HG03571 (cell line): ENCODE results near the gene GRK4.
"Not testable (repeated sequence)": the region's sequence is repeated elsewhere in the genome, so short reads cannot be mapped to it uniquely, and the experiment has no call there.

Source experiments
- ATAC-seq: cut with Tn5 transposase; IDR thresholded peaks from one replicate; pipeline ENCODE4 v1.9.1; 2021; ENCODE audit not compliant: unreplicated experiment

GRK4 gene

DNA sequence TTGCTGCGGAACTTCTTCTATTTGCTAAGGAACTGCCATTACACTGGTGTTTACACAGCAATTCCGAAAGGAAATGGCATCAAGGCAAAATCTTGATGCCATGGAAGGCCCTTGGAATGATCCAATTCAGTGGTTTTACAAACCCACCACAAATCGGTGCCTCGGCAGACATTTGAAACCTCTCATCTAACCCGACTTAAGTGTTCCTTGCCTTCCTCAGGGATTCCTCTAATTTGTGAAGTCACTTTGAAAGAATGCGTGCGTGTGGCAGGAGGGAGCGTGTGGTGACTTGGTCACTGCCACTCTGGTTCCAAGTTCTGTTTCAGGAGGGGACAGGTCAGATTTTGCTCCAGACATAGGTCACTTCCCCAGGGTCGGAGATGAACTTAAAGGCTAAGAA lies 4.9 kb upstream of the GRK4 start:
- ATAC-seq: no peak

- ATAC-seq: not testable (repeated sequence)
Observed at GRCh38 chr4:2960450-2960849, 2.9 kb upstream of the GRK4 start.

DNA sequence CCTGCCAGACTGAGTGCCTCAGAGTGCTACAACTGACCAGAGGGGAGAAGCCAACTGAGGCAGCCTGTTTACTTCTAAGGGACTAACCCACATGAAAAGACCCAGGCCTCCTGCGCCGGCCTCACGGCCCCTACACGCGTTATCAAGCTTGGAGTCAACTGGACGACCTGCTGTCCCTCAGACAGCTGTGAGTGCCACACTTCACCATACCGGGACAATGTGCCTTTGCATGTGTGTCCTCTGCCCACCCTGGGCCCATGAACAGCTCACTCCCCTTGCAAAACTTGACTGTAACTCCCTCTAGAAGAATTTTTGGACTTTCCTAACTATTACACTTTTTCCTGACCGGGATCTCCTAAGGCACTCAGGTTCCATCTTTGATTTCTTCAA lies 2.0 kb upstream of the GRK4 start:
- ATAC-seq: no peak

DNA sequence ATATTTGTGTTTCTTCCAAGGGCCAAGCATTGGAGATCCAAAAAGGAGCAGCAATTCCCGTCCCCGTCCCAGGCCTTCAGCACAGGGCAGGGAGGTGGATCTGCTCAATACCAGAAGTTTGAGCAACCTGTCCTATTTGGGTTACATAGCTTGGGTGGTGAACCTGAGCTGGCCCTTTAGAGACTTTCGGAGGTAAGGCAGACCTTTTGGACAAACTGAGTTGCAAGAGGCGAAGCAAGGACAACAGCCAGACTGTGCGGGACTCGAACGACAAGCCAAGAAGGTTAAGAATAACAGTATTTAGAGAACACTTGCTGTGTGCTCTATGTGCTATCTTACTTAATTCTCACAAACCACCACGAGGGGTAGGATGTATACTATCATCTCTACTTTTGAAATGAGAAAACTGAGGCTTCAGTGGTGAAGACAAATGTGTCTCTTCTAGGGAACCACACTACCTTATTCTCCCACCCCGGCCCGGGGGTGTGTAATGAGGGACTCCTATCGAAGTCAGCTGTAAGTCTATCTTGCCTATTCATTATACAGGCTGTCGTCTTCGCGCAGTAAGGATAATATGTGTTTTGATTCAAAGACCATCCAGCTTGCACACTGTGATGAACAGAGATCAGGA lies 1.4 kb upstream of the GRK4 start:
- no peak for ATAC-seq

- peak; percentile 20 for ATAC-seq
Observed at GRCh38 chr4:2962614-2963174, 677 bp upstream of the GRK4 start.

GRCh38 chr4:2963966-2964471 lies 648 bp downstream of the GRK4 start:
- ATAC-seq: no peak

GRCh38 chr4:2964706-2965258 lies 1.4 kb downstream of the GRK4 start:
- ATAC-seq: no peak

GRCh38 chr4:2965262-2965661 lies 1.9 kb downstream of the GRK4 start:
- no peak for ATAC-seq

GRCh38 chr4:2968381-2968780 lies 5.0 kb downstream of the GRK4 start:
- no peak for ATAC-seq

GRCh38 chr4:2971275-2971674 lies 7.9 kb downstream of the GRK4 start:
- no peak for ATAC-seq

DNA sequence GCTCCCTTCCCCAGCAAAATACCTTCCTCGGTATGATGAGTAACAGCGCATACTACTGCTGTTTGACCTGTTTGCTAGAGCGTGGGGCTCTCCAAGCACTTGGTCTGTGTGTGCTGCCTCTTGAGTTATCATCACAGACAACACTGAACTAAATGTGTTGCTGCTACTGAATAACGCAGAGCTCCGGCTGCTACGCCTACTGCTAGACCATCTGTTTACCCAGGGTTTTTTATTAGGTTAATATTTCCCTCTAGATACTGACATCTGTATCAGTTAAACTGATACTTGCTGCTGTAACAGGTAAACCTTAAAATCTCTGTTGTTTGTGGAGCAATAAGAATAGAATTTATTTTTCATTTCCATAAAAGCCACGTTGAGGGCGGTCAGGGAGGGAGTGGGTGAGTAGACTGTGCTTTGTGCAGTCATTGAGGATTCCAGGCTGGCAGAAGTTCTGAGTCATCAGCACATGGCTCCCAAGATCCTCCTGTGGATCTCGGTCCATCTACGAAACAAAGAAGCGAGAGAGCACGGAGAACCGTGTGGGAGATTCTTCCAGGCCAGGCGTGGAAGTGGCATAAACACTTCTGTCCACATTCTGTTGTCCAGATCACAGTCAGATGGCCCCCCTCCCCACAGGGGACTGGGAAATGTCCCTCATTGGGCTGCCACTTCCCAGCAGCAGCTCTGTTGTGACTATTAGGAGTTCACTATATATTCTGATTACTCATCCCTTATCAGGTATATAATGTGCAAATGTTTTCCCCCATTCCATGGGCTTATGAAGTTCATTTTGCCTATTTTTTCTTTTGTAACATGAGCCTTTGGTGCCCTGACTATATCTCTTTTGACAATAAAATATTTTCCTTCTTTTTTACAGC lies 14.1 kb downstream of the GRK4 start:
- no peak for ATAC-seq

GRCh38 chr4:2981256-2981819 lies 18.0 kb downstream of the GRK4 start:
- no peak for ATAC-seq

DNA sequence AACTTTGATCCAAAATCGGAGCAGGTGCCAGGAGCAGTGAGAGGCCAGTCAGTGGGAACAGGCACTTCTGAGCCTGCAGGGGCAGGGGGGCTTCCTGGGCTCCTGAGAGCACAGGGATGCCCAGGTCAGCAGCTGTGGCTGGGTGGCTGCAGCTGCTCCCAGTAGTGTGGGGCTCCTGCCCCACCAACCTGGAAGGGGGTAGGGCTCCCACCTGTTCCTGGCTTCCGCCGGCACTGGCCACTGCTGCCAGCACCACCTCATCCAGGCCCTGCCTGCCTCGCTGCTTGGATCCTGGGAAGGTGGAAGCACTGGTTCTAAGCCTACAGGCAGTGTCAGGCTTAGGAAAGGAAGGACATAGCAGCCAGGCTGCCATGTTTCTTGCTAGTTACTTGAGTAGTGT lies 18.6 kb downstream of the GRK4 start:
- ATAC-seq: no peak

- not testable (repeated sequence) for ATAC-seq
Observed at GRCh38 chr4:2983715-2984114, 20.3 kb downstream of the GRK4 start.

DNA sequence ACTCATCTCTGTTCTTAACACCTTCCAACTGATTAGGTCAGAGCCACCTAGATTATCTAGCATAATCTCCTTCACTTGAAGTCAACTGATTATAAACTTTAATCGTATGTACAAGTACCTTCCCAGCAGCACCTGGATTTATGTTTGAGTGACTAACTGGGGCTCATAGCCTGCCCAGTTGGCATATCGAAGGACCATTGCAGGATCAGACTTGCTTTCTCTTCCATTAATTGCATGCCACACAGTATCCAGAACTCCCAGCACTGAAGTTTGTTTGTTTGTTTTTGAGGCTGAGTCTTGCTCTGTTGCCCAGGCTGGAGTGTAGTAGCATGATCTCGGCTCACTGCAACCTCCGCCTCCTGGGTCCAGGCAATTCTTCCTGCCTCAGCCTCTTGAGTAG lies 27.9 kb downstream of the GRK4 start:
- ATAC-seq: no peak

- ATAC-seq: no peak
Observed at GRCh38 chr4:2994917-2995316, 31.5 kb downstream of the GRK4 start.

DNA sequence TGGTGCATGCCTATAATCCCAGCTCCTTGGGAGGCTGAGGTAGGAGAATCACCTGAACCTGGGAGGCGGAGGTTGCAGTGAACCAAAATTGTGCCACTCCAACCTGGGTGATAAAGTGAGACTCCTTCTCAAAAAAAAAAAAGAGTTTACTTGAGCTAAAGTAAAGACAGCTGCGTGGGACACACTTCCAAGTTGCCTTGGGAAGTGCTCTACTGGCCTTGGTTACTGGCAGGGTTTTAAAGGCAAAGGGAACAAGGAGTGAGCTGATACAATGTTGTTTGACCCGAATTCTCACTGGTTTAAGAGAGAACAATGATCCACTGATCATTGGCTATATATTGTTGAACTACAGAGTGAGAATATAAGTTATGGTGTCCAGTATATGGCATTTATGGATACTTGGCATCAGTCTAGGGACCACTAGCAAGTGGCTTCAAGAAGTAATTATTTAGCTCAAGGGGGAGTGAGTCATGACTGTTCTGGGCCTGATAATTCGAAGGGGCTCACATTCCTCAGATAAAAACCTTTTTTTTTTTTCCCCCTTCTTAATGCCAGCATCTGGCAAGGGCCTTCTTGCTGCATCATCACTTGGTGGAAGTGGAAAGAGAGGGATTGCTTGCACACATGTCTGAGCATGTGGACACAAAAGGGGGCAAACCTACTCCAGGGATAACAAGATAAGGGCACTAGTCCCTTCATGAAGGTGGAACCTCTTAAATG lies 32.3 kb downstream of the GRK4 start:
- ATAC-seq: no peak

DNA sequence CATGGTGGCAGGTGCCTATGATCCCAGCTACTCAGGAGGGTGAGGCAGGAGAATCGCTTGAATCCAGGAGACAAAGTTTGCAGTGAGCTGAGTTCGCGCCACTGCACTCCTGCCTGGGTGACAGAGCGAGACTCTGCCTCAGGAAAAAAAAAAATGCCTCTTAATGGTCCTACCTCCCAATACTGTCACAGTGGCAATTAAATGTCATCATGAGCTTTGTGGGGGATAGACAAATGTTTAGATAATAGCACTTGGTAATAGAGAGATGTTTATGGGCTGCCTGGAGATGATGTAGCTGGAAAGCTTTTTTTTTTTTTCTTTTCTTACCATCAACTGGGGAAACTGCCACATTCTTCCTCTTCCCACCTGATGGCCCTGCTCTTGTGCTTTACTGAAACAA lies 33.0 kb downstream of the GRK4 start:
- ATAC-seq: no peak

- no peak for ATAC-seq
Observed at GRCh38 chr4:3007724-3008123, 44.4 kb downstream of the GRK4 start.

GRCh38 chr4:3009422-3009821 lies 46.1 kb downstream of the GRK4 start:
- ATAC-seq: no peak

DNA sequence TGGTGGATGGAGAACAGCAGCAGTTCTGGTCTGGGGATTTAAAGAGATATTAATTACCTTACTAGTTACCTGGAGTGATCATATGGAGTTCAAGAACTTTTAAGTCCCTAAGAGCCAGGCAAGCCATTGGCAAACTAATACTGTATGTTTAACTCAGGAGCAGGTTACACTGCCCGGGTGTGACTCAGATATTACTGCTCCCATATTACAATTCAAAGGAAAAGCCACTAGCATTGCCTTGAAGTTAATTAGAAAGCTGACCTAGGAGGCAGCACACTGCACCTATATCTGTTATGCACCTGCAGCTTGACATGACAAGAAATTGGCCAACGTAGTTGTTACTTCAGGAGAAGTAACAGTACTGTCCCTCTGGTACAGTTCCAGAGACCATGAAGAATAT lies 47.2 kb downstream of the GRK4 start:
- no peak for ATAC-seq
